ENCODE measurements around the gene MMS19.

DNA sequence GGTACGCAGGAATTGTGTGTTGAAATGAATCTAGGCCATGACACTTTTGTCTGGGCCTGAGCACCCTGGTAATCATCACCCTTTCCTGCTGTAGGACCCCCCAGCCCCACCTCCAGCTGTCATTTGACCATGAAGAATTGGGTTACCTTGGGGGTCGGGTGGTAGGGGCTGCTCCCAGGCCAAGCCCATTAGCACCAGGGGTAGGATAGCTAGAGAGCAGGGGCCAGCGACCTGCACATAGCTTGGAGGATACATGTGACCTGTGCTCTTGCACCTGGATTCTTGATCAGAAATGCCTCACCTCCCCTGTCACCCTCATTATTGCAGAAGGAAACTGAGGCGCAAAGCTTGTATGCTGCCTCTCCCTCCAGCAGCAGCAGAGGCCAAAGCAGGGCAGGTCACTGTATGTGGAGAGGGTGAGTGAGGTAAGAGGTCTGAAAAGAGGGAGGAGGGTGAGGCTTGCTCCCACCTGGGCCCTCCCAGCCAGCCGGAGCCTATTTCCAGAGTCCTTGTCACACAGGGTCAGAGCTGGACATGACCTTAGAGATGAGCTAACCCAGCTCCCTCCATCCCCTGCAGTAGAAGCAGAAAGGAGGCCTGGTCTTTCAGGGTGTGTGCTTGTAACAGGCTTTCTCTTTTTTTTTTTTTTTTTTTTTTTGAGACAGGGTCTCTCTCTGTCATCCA is 39.1 kb upstream of the MMS19 start:
- no peak for TF ChIP-seq CTCF (IDR thresholded peaks at IDR 0.05)
- no peak for TF ChIP-seq POLR2A (IDR thresholded peaks at IDR 0.05)
